ENCODE data around the gene CCDC15.
"Not testable (repeated sequence)": the region's sequence is repeated elsewhere in the genome, so short reads cannot be mapped to it uniquely, and the experiment has no call there.

The CCDC15 gene

DNA sequence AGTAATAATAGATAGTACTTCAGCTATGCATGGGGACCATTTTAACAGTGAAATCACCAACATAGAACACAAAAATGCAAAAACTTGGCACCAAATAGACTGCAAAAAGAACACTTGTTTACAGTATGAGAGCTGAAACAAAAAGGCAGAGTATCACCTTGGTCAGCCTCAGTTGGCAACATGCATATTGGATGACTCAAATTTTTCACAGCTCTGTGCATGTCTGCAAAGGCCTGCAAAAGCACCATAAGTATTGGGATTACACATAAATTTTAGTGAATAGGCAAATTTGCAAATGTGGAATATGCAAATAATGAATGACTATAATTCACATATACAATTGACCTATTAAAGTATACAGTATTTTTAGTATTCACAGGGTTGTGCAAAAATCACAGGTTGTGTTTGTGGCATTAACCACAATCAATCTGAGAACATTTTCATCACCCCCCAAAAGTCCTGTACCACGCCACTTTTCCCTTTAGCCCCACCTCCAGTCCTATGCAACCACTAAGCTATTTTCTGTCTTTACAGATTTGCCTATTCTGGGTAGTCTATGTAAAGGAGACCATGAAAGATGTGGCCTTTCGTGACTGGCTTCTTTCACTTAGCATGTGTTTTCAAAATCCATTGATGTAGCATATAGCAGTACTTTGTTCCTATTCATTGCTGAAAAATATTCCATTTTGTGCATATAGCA, 47.2 kb downstream of the CCDC15 start:
- DNase-seq (ENCODE audit: low read depth): no peak

DNA sequence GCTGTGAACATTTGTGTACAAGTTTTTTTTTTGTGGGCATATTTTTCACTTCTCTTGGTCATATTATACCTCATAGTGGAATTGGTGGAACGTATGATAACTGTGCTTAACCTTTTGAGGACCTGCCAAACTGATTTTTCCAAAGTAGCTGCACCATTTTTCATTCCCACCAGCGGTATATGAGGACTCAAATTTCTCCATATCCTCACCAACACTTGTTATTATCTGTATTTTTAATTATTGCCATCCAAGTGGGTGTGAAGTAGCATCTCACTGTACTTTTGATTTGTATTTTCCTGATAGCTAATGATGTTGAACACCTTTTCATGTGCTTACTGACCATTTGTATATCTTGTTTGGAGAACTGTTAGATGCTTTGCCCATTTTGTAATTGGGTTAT, 47.8 kb downstream of the CCDC15 start:
- DNase-seq (ENCODE audit: low read depth): no peak

DNA sequence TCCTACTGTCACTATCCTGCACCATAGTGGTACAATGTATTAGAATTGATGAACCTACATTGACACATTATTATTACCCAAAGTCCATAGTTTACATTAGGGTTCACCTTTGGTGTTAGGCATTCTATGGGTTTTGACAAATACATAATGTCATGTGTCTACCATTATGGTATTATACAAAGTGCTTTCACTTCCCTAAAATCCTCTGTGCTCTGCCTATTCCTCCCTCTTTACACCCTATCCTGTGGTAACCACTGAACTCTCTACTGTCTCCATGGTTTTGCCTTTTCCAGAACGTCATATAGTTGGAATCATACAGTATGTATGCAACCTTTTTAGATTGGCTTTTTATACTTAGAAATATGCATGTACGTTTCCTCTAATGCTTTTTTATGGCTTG, 51.5 kb downstream of the CCDC15 start:
- DNase-seq (ENCODE audit: low read depth): no peak

DNA sequence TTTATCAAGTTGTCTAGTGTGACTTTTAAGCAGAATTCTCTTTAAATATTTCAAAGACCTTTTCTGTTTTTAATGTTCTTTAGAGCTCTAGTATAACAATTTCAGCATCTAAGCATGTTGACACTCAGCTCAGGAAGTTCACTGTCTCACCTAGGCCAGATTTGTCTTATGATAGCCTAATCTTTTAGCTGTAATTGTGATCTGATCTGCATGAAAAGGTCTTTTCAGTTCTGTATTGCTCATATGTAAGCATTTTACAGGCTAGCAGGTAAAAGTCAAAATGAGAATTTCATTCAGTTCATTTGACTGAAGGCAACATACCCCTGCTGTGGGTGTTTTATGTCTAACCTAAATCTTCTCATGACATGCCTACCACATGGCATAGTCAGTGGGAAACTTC, 62.4 kb downstream of the CCDC15 start:
- no peak for DNase-seq (ENCODE audit: low read depth)

DNA sequence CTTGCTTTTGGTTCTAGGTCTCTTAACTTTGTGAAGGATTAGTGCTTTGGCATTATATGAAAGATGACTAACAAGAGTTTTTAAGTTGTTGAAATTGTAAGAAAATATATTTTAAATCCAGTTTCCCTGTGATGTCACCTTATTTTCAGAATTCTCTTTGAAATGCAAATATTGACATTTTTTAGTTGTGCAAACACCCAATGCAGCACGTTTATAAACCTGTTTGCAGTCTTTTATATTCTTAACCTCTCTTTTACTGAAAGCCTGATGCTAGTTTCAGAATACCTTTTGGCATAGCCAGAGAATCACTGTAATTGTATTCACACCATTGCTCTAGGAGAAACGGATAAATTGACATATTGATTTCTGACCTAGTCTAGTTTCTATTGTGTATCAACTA, 66.3 kb downstream of the CCDC15 start:
- no peak for DNase-seq (ENCODE audit: low read depth)

DNA sequence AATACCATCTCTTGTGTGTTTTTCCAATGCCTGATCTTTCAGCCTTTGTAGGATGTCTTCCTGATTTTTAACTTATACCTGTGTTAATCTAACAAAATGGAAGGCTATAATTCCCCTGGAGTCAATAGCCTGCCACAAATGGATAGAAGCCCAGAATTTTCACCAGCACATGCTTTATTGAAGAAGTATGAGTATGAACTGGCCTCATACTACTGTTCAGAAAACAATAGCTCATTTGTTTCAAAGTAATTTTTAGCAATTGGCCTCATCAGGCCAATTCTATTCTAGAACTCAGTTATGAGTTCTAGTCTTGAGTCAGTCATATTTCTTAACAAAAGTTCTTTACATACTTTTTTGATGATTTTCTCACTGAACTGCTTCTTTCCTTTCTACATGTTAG, 68.5 kb downstream of the CCDC15 start:
- no peak for DNase-seq (ENCODE audit: low read depth)

DNA sequence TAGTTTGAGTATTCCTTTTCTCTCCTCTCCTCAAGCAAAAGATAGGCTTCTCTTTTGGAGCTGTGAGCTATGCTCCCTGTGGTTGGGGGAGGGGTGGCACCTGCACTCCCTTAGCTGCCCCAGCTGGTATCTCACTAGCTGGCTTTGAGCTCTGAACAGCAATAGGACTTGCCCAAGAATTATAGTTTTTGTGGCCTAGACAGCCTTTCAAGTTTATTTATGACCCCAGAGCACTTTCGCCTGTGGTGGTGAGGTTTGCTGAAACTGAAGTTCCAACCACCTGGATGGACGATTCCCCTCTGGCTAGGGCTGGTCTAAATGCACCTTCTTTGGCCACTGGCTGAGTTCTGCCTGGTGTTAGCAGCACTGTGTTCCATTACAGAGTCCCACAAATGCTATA, 72.0 kb downstream of the CCDC15 start:
- DNase-seq (ENCODE audit: low read depth): no peak

DNA sequence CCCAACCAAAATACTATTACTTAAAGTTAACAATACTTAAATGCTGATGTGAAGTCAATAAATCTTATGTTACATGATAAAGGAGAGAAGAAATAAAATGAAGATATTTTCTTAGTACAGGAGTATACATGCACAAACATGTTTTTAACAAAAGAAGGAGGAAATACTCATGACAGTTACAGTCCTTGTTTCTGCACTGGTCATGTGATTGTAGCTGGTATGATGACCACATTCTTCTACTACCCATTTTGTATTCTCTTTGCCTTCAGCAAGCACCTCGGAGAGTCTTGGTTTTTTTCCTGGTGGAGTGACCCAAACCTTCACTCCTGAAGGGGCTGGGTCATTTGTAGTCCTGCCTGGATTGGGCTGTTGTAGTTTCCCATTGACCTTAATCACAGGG, 75.4 kb downstream of the CCDC15 start:
- not testable (repeated sequence) for DNase-seq (ENCODE audit: low read depth)

DNA sequence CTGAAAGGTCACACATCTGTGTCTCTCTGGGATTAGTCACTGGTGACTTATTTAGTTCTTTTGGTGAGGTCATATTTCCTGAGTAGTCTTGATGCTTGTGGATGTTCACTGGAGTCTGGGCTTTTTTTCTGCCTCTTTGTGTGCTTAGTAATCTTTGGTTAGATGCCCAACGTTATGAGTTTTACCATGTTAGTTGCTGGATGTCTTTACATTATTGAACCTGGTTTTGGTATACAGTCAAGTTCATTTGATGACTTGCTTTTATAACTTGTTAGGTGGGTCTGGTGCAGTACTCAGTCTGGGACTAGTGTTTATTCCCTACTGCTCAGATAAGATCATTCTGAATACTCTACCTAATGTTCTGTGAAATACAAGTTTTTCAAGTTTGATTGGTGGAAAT, 82.9 kb downstream of the CCDC15 start:
- no peak for DNase-seq (ENCODE audit: low read depth)

DNA sequence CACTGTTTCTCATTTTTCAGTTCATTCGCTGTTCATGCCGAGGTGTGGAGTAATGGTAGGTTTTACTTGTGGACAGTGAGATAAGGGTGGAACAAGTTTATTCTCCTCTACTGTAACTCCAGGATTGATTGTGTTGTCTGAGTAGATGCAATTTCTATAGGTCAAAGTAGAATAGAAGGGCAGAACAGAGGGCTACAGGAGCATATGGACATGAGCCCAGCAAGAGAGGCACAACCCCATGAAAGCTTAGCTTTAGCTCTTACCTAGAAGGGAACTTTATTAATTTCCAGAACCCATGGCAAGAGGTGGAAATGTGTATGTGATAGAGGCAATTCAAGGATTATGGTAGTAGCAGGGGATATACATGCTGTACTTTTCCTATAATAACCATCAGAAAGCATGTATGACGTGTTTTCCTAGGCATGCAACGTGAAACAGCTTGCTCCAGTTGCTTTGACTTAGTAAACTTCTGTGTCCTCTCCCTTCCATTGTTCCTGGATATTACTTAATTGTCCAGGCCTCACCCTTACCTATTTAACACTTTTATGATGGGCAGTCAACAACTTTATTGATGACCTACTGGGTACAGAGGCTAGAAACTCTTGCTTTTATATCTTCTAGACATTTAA, 95.3 kb downstream of the CCDC15 start:
- no peak for DNase-seq (ENCODE audit: low read depth)

DNA sequence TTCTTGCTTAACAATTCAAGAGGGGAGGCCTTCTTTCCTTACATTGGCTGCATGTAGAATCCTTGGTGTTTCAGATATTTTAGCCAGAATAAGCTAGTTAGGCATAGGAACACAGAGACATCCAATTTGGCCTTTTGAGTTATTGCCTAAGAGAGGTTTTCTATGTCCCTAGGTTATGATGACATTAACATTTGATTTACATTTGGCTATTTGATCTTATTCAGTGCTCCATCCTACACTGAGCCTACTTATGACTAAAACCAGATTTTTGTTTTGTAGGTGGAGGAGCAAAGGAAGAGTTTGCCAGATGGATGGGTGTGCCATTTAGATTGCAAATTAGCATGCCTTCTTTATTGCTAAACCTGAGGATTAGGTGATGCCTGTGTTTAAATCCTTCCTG, 98.0 kb downstream of the CCDC15 start:
- no peak for DNase-seq (ENCODE audit: low read depth)

DNA sequence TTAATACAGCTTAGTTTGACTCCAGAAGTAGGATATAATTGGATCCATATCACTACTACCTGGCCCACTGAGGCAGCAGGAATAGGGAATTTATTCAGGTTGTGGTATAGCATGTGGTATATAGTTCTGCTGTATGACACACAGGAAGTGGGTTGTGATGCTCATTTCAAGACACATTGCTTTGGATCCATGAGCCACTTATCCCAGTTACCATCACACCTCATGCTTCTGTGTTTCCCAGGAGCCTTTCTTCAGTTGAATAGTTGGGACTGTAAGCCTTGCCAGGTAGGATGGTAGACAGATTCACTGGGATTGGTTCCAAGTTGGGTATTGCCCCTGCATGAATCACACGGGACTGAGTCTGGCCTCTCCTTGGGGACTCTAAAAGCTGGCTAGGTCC, 99.2 kb downstream of the CCDC15 start:
- no peak for DNase-seq (ENCODE audit: low read depth)

DNA sequence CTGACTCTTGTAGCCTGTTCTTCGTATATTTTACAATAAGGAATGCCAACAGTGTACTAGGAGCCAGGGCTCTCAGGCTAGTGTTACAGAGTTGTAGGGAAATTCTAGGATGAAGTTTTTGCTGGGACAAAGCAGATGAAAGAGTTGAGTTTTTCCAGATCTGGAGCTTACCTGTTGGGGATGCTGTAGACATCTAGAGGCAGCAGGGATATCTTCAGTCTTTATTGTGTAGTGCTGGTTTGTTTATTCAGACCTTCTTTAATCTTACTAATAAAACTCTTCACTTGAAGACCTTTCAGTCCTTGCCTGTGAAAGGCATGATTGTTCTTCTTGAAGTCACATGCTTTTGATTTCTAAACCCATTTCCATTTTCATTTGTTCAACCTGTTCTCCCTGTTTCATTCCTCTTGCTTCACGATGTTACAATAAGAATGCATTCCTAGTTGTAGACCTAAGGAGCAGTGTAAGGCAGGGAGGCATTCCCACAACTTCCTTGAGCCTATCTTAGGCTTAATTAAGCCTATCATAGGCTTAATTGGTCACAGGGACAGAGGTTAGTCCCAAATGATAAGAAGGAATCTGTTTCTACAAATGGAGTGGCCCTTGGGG, 101.2 kb downstream of the CCDC15 start:
- no peak for DNase-seq (ENCODE audit: low read depth)

DNA sequence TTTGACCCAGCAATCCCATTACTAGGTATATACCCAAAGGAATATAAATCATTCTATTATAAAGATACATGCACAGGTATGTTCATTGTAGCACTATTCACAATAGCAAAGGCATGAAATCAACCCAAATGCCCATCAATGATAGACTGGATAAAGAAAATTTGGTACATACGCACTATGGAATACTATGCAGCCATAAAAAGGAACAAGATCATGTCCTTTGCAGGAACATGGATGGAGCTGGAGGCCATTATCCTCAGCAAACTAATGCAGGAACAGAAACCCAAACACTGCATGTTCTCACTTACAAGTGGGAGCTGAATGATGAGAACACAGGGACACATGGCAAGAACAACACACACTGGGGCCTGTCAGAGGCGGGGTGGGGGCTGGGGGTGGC, 102.1 kb downstream of the CCDC15 start:
- not testable (repeated sequence) for DNase-seq (ENCODE audit: low read depth)

DNA sequence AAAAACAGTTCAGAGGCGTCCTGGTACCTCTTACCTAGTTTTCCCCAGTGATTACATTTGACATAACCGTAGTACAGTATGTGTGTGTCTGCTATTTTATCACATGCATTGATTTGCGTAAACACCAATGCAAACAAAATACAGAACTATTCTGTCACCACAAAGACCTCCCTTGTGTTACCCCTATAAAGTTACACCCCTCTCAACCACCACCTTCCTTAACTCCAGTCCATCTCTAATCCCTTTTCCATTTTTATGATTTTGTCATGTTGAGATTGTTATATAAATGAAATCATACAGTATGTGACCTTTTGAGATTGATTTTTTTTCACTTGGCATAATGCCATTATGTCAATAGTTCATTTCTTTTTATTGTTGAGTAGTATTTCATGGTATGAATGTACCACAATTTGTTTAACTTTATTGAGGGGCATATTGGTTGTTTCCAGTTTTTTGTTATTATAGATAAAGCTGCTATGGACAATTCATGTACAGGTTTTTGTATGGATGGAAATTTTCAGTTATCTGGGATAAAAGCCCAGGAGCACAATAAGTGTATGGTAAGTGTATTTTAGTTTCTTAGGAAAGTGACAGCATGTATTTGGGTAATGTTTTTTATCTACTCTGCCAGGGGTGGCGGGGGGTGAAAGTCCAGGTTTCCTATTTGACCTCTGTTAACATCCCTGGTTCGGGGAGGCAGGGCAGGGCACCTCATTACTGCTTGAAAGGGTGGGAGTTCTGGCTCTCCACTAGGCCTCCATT, 103.1 kb downstream of the CCDC15 start:
- DNase-seq (ENCODE audit: low read depth): no peak

DNA sequence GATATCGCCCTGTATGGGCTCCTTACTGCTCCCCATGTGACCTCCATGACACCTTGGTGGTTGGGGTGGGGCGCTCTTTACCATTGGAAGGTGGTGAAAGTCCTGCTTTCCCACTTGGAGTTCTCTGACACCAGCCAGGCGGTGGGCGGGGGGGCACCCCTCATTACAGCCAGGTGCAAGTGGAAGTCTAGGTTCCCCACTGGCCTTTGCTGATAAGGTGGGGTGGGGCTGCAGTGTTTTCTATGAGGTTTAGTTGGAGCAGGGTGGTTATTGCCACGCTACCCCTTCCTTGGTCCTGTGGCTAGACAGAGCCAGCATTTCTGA, 103.7 kb downstream of the CCDC15 start:
- DNase-seq (ENCODE audit: low read depth): no peak

DNA sequence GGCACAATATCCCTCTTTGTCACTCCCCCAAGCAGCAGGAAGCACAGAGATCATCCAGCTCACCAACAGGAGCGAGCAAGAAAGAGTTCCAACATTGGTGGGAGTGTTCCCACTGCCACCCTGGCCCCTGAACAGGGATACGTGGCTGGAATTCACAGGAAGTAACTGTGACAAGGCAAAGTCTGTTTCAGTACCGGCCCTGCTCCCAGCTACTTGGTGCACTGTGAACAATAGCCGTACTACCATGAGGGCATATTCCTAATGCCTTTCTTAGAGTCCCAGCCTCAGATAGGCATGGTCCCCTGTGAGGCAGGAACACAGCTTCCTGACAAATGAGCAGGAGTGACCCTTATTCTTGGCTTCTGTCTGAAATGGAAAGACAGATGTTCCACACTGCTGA, 107.3 kb downstream of the CCDC15 start:
- DNase-seq (ENCODE audit: low read depth): no peak

DNA sequence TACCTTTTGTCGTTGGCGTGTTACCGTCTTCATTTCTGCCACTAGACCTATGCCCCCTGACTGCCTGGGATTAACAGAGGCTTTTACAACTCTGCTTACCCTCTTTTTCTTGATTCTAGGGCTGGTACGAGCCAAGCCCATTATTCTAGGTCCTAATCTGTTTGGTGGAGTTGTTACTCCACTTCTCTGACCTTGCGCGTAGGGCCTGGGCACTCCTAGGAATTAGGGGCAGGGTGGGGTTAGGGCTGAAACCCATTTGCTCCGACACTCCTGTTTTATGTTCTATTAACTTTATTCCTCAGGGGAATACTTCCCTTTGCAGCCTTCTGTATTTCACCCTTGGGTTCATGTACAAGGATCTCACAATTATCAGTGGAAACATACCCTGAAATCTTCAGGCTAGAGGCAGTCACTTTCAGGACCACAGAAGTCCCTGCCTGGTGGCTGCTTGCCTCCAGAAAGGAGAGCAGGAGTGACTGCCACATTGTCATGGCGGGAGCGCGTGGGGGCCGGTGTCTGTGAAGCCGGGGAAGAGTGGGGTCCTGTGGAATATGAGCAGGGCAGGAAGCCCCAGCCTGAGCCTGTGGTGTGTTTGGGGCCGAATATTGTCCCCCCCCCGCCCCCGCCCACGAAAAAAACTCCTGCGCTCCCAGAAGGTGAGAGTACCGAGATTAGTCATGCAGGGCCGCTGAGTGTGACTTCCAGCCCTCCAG, 108.4 kb downstream of the CCDC15 start:
- no peak for DNase-seq (ENCODE audit: low read depth)

DNA sequence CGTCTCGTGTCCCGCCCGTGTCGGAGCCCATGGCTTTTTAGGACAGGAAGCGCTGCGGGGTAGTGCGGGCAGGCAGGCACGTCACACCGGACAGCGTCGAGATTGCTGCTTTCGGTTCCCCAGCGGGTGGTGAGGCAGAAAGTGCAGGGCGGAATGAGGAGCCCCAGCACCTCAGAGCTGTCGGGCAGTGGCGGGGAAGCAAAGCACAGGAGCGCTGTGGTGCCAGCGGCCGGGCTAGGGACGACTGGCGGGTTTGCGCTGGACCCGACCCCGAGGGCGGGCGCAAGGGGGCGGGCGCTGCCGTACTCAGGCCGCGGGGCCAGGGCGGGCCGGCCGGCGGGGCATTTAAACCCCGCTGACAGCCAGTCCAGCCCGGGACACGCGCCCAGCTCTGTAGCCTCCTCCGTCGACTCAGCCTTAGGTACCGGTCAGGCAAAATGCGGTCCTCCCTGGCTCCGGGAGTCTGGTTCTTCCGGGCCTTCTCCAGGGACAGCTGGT, 109.0 kb downstream of the CCDC15 start, which contains the start of gene SLC37A2:
Gene SLC37A2 (plus strand): TSS at position 375 of the 498 bp plus-strand sequence. CDS start 63 bp downstream, at position 438.
- DNase-seq (ENCODE audit: low read depth): peak; percentile 11

DNA sequence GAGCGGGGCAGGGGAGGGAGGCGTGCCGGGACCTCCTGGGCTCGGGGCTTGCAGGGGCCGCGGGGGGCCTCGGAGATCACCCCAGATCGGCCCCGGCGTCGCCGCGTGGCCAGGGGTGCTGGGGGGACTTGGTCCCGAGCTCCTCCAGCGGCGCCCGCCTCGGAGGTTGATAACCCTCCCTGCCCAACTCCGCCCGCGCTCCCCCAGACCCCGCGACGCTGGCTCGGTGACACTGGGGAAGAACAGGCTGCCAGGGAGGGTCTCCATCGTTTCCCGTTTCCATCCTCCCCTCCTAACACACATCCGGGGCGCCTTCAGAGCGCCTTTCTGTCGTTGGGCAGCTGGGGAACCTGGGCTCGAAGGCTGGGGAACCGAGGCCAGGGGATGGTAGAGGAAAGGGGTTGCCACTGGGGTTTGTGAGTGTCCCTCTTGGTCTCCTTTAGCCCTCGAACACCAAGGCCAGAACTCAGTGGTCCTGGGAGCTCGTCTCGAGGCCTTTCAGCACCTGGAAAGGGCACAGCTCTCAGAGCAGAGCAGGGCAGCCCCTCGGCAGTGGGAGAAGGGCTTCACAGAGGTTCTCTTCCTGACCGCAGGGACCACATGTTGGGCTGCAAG, 109.5 kb downstream of the CCDC15 start:
- DNase-seq (ENCODE audit: low read depth): no peak

DNA sequence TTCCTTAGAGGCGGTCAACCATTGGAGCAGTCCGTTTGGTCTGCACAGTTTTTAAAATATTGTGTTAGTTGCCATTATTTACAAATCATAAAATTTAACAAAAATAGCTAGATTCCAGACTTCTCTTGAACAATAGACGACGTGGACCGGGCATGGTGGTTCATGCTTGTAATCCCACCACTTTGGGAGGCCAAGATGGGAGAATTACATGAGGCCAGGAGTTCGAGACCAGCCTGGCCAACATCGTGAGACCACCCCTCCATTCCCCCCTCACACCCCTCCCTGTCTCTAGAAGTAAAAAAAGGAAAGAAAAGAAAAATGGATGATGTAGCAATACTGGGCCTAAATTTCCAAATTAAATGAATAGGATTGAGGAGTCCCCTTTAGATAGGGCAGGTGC, 110.1 kb downstream of the CCDC15 start:
- DNase-seq (ENCODE audit: low read depth): no peak

DNA sequence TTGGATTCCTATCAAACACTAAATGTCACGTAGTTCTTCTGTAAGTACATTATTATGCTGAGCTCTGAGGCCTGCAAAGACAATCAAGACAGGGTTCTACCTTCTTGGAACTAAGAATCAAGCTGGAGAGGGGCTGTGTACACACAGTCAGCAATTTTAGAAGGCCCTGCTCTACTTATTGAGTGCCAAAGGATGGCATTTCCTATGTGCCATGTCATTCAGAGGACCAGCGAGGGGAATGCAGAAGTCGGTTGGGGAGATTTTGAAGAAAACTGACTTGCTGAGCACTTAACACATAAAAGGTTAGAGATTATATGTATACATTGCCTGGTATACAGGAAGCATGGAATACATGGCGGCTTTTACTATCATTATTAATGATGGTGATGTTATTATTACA, 114.4 kb downstream of the CCDC15 start:
- no peak for DNase-seq (ENCODE audit: low read depth)
